ENCODE measurements around the gene GLI3. TPM values are rescaled to one million over a fixed set of nuclear protein-coding genes. Genes with fewer than 3 reads are reported as not detected.

GLI3 gene
- total and polyA plus RNA-seq, 2 of the 4 experiments (the other 2 are of a cell fraction) = 1.3 to 3.9 TPM

GRCh38 chr7:42212541-42213090 is 24.4 kb downstream of the GLI3 start:
- Histone ChIP-seq H4K91ac (ENCODE audit: insufficient read depth, low read depth, low read length) (no peak overlapping the region), H3K27ac (ENCODE audit: insufficient read depth, low read length) (no peak overlapping the region), H4K5ac (ENCODE audit: low read depth, low read length) (no peak overlapping the region), H2AK5ac (ENCODE audit: low read depth, low read length) (no peak overlapping the region), H3K4me3 (ENCODE audit: insufficient read depth, low read depth, low read length) (no peak overlapping the region), H4K8ac (ENCODE audit: low read depth in 2 of 2, low read length in 2 of 2) (no peak overlapping the region), H2BK20ac (ENCODE audit: low read depth, low read length) (no peak overlapping the region), H3K27me3 (ENCODE audit: control insufficient read depth, insufficient read depth, low read length) (no peaks in the 10 kb centered on the region), H3K9ac (ENCODE audit: low read depth, low read length) (no peak overlapping the region), H2AFZ (replicated peaks; ENCODE audit: low read length, poor library complexity) (no peak overlapping the region), H3K23ac (ENCODE audit: low read depth, low read length) (no peak overlapping the region), H2BK120ac (ENCODE audit: low read depth, low read length) (no peak overlapping the region), H3K14ac (replicated peaks; ENCODE audit: low read depth, low read length) (no peak overlapping the region), H3K18ac (ENCODE audit: low read depth, low read length) (no peak overlapping the region), H3K79me1 (ENCODE audit: low read depth in 1 of 2, low read length in 2 of 2) (peaks cover 6 to 21% of the 10 kb centered on the region in 2 experiments), H3K4me2 (ENCODE audit: low read depth, low read length) (no peak overlapping the region), H3K36me3 (ENCODE audit: control insufficient read depth, insufficient read depth, low read length) (peaks cover 2% of the 10 kb centered on the region; the same call in 1 of the 2 replicates), H3K4me1 (ENCODE audit: control insufficient read depth, insufficient read depth, low read length) (no peaks in the 10 kb centered on the region; the same call in 1 of the 2 replicates), H3K4ac (ENCODE audit: low read depth, low read length) (no peak overlapping the region), H4K20me1 (ENCODE audit: insufficient read depth, low read length) (peaks cover 4% of the 10 kb centered on the region; the same call in 1 of the 2 replicates), H2BK15ac (ENCODE audit: low read depth, low read length) (no peak overlapping the region), H3K9me3 (ENCODE audit: control insufficient read depth, insufficient read depth, low read length) (no peaks in the 10 kb centered on the region), H2BK5ac (ENCODE audit: low read depth, low read length, poor library complexity, severe bottlenecking) (no peak overlapping the region), H2AK9ac (replicated peaks; ENCODE audit: low read depth, low read length, poor library complexity) (no peak overlapping the region), H3K56ac (ENCODE audit: extremely low read depth, insufficient read depth, low read length) (no peak overlapping the region), H3K9me1 (ENCODE audit: insufficient read depth, low read length) (no peaks in the 10 kb centered on the region)
- in situ Hi-C loops (cut with MboI; ENCODE audit: low sequenced_read_pairs) = no loop called here
- dilution Hi-C loops (cut with HindIII; ENCODE audit: low sequenced_read_pairs, unreplicated experiment) = no loop called here
- BruUV-seq (replicated peaks) = no TSS peak
- POLR2A ChIA-PET (ENCODE audit: unreplicated experiment) = no interaction called here
- WGBS, 2 experiments (ENCODE audit: extremely low coverage in 2 of 2, insufficient read length in 1 of 2) = no CpG with 5 or more reads among the region's 8 CpGs
- CTCF ChIA-PET = no interaction called here
- no peak for TF ChIP-seq RFX5 (IDR thresholded peaks at IDR 0.05; ENCODE audit: low read depth, low read length)
- TF ChIP-seq BHLHE40 (IDR thresholded peaks at IDR 0.05; ENCODE audit: low read depth, low read length) = no peak
- TF ChIP-seq, protein P1, sequence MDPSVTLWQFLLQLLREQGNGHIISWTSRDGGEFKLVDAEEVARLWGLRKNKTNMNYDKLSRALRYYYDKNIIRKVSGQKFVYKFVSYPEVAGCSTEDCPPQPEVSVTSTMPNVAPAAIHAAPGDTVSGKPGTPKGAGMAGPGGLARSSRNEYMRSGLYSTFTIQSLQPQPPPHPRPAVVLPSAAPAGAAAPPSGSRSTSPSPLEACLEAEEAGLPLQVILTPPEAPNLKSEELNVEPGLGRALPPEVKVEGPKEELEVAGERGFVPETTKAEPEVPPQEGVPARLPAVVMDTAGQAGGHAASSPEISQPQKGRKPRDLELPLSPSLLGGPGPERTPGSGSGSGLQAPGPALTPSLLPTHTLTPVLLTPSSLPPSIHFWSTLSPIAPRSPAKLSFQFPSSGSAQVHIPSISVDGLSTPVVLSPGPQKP (IDR thresholded peaks at IDR 0.05; ENCODE audit: borderline replicate concordance, low read depth, low read length) = no peak
- TF ChIP-seq FOS (IDR thresholded peaks at IDR 0.05; ENCODE audit: low read depth, low read length) = no peak
- TF ChIP-seq POLR2A (IDR thresholded peaks at IDR 0.05; ENCODE audit: low read depth, low read length) = no peak
- TF ChIP-seq MAFK (IDR thresholded peaks at IDR 0.05; ENCODE audit: low read depth, low read length) = no peak
- TF ChIP-seq RCOR1 (IDR thresholded peaks at IDR 0.05; ENCODE audit: insufficient replicate concordance, low read length) = no peak
- no peak for TF ChIP-seq MAZ (IDR thresholded peaks at IDR 0.05; ENCODE audit: borderline replicate concordance, low read depth, low read length)
- no peak for TF ChIP-seq NFE2L2 (IDR thresholded peaks at IDR 0.05; ENCODE audit: low read depth, low read length)
- no peak for TF ChIP-seq MXI1 (IDR thresholded peaks at IDR 0.05; ENCODE audit: borderline replicate concordance, low read depth, low read length)
- DNase-seq (no peak), ATAC-seq (ENCODE audit: low read depth) (no peak)
- intact Hi-C loops (cut with micrococcal nuclease) = no loop called here

All from IMR-90 (cell line).